Fibroblast of skin of back (primary cell): ENCODE measurements around the gene TRIM33.
"Not testable (repeated sequence)": the region's sequence is repeated elsewhere in the genome, so short reads cannot be mapped to it uniquely, and the experiment has no call there.

Source experiments
- DNase-seq: peaks from one replicate; pipeline ENCODE4 v3.0.0-alpha.2; 2013

TRIM33 gene

GRCh38 chr1:114466334-114467014, 44.5 kb downstream of the TRIM33 start:
- no peak for DNase-seq

DNA sequence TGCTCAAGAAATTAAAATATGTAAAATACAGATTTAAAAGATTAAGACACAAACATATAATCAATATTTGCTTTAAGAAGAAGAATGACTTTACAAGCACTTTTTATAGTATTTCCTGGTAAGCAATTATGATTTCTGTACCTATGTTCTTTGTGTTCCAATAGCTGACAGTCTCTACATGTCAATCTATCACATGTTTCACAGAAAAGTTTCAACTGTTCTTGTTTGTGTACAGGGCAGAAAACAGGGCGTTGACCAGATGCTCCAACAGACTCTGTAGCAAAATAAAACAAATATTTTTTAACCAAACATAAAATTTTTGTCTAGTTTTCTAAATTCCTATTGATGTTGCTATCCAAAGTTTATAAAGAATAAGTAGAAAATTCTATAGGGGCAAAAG, 48.0 kb downstream of the TRIM33 start:
- no peak for DNase-seq

- DNase-seq, result no peak
These were observed 48.7 kb downstream of the TRIM33 start for GRCh38 chr1:114462341-114462740.

- DNase-seq, result peak; percentile 70
These were observed 52.7 kb downstream of the TRIM33 start for GRCh38 chr1:114458237-114458777.

DNA sequence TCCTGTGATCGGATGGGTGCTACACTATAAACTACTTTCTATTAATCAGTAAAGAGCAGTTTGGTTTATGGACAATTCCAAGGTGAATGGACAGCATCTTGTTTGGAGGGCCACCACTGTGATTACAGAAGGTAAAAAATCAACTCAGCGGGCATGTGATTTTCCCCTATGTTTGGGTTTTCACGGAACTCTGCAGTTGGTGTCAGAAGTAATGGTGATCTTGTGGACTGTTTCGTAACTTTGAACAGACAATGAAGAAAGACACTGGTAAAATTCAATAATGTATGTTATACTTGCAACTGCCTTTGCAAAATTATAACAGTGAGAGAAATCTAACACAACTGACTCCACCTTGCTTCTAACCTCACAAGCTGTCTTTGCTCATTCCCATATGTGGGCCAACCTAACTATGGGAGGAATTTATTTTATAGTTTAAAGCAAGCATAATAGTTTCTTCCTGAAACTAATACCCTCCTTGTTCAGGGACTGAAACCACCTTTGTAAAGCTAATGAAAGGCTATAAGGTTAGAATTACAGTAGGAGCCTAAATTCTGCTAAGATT, 53.2 kb downstream of the TRIM33 start:
- DNase-seq, result no peak

DNA sequence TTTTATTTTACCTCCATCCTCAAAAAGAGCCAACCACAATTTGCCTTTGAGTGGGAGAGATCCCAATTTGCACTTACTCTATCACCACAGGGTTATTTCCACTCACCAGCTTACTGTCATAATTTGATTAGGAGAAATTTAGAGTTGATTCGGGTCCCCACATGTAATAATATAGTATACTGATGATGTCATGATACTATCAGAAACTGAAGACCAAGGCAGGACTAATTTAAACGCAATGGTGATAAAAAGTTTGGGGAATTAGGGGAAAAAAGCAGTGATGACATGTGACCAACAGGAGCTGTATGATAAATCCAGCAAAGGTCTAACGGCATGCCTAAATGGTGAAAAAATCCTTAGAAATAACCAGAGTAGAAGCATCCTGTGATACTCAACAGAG, 54.4 kb downstream of the TRIM33 start:
- no peak for DNase-seq

GRCh38 chr1:114455102-114455785, 55.8 kb downstream of the TRIM33 start:
- no peak for DNase-seq

GRCh38 chr1:114454539-114454938, 56.5 kb downstream of the TRIM33 start:
- no peak for DNase-seq

- DNase-seq, result no peak
These were observed 57.6 kb downstream of the TRIM33 start for GRCh38 chr1:114453361-114453784.

GRCh38 chr1:114448370-114449036, 62.5 kb downstream of the TRIM33 start:
- no peak for DNase-seq

GRCh38 chr1:114446198-114446597, 64.8 kb downstream of the TRIM33 start:
- no peak for DNase-seq

- not testable (repeated sequence) for DNase-seq
These were observed 67.8 kb downstream of the TRIM33 start for GRCh38 chr1:114443226-114443625.

DNA sequence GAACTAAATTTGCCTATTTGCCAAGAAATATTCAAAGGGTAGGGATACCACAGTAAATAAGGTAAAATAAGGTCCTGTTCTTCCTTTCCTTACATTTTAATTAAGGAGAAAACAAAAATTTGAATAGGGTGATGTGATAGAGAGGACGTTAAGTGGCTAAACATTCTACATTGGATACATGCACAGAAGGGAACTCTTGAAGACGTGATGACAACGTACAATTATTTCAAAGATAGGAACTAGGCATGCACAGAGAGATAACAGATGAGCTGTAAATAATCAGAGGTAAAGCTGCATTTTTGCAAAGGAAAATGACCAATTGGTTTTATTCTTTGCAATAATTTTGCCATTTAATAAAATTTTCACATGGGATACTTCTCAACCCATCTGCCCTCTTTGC, 69.7 kb downstream of the TRIM33 start:
- DNase-seq, result no peak

DNA sequence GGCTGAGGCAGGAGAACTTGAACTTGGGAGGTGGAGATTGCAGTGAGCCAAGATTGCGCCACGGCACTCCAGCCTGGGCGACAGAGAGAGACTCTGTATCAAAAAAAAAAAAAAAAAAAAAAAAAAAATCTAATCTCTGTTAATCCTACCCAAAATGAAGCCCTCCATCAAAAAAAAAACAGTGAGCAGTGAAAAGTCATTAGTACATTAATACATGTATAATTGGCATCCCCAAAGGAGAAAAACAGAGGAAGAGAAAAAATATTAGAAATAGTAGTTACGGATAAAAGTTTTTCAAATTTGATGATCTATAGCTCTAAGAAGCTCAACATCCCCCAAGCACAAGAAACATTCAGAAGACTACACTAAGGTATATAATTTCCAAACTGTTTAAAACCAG, 71.6 kb downstream of the TRIM33 start:
- DNase-seq, result no peak

DNA sequence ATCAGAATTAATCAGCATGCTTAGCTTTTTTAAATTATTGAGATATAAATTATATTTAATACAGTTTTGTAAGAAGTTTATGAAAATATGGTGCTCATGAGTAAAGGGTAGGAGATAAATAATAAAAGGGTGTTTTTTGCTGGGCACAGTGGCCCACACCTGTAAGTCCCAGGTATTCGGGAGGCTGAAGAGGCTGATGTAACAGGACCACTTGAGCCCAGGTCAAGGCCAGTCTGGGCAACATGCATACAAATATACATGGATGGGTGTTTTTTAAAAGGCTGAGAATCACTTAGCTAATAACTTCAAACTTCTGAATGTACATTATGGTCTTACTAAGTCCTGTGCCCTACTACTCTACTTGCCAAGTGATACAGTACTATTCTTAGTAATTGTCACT, 73.2 kb downstream of the TRIM33 start:
- no peak for DNase-seq

GRCh38 chr1:114436799-114437198, 74.2 kb downstream of the TRIM33 start:
- no peak for DNase-seq

DNA sequence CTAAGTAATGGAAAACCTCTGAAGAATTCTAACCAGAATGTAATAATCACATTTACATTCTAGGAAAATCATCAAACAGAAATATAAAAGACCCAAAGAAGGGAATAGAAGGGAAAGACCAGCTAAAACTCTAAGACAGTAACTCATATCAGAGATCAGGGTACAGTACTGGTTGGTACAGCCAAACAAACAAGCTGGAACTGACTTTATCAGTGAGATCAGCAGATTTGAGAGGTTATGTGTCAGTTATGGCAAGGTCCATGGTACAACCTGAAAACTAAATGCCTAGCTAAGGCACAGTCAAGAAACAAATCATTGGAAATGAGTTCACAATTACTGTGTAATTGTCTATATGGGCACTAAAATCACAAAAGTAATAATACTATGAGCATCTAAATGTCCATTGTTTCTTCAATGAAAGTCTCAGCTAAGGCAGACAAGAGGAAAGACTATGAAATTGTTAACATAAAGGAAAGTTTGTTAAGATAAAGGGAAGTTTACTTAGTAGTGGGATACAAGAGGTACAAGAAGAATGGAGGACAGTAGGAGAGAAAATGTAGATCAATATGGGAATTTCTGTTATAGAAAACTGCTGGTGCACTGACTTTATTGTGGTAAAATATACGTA, 75.8 kb downstream of the TRIM33 start:
- no peak for DNase-seq

DNA sequence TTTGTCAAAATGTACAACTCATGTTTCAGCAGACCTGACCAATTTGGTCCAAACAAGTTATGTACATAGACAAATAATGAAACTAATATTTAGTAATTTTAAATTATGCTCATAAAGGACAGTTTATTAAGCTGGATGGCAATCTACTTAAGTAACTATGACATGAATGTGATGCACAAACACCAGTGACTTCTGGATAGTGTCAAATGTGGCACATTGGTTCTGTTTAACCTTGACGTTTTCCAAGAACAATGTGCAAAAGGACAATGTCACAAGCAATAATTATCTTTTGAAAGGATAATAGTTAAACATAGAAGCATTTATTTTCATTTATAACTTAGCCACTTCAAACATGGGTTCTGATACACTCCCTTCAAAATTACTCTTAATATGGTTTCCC, 80.0 kb downstream of the TRIM33 start:
- DNase-seq, result no peak

DNA sequence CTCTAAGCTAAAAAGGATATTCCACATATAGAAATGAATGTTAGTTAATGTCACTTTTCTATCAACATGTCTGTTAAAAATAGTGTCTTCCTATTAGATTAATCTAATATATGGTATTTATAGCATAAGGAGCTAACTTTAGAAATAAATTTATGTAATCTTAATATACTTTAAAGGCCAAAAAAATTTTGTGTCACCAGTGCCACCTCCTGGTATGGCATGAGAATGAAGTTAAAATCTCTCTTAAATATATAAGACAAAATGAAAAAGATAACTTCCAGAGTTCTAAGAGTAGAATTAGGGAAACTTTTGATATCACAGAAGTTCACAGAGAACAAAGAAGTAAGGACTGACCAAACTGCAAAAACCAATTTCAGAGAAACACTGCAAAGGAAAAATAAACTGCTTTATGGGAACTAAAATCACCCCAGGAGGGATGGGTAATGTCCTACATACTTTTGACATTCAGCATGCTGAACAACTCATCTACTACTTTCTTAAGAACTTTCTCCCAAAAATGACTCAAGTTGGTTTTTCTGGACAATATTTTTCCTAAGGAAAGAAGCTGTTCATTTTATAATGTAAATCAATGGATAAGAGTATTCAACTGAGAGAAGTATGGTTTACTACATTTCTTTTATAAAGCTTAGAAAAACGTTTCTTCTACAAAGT, 82.8 kb downstream of the TRIM33 start:
- peak; percentile 12 for DNase-seq

DNA sequence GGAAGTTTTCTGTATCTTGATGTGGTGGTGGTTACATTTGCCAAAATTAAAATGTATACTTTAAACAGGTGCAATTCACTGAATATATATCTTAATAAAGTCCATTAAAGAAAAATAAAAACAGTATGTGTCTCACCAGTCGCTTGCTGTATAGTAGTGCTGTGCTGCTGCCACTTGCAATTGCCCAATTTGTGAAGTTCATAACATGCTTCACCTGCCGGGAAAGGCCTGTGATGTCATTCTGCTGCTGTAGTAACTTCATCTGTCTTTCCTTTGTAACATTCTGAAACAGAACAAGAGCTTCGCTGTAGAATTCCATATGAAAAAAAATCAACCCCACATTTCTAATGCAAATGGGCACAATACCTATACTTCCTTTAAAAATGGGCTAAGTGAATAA, 83.4 kb downstream of the TRIM33 start:
- DNase-seq, result no peak

DNA sequence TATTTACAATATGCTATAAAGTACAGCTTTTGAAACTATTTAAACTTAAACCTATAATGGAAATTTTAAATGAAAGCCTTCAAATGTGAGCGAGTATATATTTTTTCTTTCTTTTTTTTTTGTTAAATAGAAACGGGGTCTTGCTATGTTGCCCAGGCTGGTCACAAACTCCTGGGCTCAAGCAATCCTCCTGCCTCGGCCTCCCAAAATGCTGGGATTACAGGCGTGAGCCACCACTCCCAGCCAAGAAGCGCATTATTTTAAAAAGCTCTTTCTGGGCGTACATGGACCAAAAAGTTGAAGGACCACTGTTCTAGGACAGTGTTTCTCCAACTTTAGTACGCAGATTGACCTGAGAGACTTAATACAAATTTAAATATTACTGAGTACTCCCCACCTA, 87.5 kb downstream of the TRIM33 start:
- DNase-seq, result no peak

DNA sequence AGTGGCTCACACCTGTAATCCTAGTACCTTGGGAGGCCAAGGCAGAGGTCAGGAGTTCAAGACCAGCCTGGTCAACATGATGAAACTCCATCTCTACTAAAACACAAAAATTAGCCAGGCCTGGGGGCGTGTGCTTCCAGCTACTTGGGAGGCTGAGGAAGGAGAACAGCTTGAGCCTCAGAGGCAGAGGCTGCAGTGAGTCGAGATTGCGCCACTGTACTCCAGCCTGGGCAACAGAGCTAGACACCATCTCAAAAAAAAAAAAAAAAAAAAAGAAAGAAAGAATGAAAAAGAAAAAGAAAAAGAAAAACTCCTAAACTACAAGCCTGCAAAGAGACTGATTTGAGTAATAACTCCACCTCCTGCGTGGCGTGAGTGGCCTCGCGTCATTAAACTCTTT, 92.1 kb downstream of the TRIM33 start:
- DNase-seq, result not testable (repeated sequence)
